HG03432 (cell line): Measurements from ENCODE around the gene PLAAT4.

Experiments used
- ATAC-seq: cut with Tn5 transposase; IDR thresholded peaks from one replicate; pipeline ENCODE4 v1.9.1; 2021; ENCODE audit warnings: mild to moderate bottlenecking, moderate library complexity; ENCODE audit not compliant: unreplicated experiment

PLAAT4 gene, protein sequence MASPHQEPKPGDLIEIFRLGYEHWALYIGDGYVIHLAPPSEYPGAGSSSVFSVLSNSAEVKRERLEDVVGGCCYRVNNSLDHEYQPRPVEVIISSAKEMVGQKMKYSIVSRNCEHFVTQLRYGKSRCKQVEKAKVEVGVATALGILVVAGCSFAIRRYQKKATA

DNA sequence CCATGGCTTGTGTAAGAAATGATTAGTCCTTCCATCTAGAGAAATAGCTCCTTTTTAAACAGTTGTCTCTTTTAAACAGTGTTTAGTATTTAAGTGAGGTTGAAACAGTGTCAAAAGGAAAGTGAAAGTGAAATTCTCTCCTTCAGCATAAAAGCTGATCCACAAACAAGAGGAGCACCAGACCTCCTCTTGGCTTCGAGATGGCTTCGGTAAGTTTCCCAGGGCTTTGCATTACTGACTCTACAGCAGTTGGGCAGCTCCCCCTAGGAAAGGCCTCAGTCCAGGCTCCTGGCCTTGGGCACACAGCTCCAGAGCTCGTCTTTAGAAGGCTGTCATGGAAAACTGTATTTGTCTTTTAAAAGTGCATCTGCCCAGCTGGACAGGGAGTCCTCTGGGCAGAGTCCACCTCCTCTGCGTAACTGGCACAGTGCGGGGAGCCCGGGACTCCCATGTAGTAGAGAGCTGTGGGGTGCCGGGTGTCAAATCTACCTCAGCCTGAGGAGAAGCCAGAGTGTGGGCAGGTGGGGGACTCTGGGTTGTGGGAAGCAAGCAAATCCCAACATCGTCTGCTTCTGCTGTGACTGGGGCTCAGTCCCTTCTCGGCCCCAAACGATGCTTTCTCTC, at the start of gene PLAAT4:
TSS of gene PLAAT4 (plus strand) at position 140 of the 624 bp plus-strand sequence. CDS start at position 201, 61 bp downstream.
- ATAC-seq = no peak

DNA sequence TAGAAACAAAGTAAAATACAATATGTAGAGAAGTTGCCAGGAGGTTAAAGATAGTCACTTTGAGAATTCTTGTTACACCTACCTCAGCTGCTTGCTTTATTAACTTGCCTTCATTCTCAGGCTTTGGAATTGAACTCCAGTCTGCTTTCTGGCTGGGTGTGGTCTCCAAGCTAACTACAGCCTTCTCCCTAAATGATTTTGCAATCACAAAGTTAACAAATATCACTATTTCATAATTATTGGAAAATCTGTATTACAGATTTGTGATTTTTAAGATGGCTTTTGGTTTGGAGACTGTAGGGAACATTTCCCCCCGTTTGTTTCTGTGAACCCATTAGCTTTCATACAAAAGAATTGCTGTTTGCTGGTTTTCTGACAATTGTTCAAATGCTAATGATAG, 47.8 kb upstream of the PLAAT4 start:
- no peak for ATAC-seq

DNA sequence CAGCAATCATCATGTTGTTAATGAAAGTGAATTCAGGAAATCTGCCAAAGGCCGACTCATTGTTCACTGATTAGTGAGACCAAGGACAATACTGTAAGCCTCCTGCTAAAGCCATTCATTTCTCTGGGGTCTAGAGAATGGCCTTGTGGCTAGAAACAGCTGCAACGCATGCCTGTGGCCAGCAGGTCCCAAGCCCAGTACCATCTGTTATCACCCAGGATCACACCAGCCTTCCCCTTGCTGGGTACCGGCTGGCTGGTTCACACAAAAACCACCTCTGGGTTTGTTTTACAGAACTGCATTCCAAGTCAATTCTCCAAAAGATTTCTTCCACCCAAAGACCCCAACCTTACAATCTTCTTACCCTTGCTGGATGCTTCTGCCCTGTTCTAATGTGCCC, 46.7 kb upstream of the PLAAT4 start:
- no peak for ATAC-seq

DNA sequence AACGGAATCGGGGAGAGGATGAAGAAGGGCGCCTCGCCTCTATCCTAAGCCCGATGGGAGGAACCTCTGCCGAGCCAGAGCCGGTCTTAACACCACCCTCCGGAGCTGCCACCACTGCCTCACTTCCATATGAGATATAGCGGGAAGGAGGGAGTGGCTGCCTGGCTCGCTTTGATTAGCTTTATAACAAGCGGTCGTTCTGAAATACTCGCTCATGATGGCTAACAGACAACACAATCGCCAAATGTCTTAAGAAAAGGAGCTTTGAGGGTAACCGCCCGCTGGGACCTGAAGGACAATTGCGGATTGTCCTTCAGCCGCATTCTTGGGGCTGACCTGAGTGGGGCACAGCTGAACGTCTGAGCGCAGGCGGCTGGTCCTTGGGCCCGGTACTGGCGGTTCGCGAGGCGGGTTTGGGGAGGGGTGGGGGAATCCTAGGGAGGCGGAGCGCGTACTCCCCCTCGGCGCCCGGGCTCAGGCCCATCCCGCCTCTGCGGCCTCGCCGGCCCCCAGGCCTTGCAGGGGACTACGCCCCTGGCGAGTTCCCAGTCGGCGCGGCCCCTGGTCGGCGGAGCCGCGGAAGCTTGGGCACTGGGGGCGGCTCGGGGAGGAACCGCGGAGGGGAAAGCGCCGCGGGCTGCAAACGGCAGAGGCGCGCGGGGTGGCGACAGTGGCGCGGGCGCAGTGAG, 45.9 kb upstream of the PLAAT4 start, which contains the start of gene PLAAT5:
TSS of gene PLAAT5 (minus strand) at position 617 of the 689 bp plus-strand sequence. CDS start at position 484, 133 bp downstream.
- ATAC-seq = no peak

DNA sequence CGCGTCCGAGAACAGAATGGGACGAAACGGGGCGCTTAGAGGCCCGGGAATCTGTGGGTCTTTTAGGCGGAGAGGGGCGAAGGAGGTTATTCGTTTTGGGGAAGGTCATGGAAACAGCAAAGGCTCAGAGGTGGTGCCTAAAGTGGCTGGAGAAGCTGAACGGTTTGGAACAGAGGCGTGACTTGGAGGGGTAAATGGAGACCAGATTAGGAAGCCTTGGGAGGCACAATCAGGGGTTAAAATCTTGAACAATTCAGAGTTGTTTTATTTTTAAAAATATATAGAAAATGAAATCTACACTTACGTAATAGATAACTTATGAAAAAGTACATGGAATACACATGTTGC, 45.4 kb upstream of the PLAAT4 start:
- no peak for ATAC-seq

DNA sequence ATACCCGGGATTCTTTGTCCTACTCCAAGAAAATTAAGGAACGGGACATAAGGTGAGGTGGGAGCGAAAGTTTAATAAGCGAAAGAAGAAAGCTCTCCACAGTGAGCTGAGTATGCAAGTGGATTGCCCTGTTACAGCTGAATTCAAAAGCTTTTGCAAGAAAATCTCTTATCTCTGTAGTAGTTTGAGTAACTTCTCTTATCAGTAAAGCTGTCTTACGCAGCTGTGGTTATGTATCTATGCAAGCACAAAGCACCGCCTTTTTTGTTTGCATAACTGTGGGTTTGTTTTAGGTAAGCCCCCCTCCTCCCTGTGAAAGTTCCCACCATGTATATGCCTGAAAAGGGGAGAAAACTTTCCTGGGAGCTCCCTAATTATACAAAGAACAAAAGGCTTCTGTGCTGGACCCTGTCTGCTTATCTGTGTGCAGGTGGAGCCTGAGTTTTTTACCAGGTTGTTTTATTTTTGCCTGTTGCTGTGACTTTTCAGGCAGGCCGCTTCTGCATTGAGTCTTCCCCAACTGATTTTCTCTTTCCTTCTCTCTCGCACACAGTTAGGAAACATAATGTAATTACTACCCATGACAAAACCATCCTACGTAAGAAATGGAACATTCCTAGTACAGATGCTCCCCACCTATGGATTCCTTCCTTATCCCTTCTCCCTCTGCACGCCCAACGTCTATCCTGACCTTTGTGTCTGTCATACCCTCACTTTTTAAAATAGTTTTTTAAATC, 44.8 kb upstream of the PLAAT4 start:
- ATAC-seq = no peak

DNA sequence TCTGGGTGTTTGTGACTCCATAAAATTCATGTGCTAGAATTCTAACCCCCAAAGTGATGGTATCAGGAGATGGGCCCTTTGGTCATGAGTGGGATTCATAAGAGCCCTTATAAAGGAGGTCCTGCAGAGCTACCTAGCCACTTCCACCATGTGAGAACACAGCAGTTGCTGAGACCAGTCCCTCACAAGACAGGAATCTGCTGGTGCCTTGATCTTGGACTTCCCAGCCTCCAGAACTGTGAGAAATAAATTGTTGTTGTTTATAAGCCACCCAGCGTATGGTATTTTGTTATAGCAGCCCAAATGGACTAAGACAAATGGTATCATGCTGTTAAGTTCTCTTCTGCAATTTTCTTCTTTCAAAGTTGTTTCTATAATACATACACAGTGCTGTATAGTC, 44.2 kb upstream of the PLAAT4 start:
- ATAC-seq = no peak

DNA sequence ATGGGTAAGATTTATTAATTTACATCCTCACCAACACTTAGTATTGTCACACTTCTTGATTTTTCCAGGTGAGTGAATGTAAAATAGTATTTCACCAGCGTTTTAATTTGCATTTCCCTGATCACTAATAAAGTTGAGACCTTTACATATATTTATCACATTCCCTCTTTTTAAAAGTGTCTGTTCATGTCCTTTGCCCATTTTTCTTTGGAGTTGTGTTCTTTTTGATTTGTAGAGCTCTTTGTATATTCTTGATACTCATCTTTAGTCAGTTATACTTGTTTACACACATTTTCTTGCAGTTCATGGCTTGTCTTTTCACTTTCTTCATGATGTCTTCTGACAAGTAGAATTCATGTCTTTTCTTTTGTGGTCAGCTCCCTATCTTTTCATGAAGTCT, 43.5 kb upstream of the PLAAT4 start:
- ATAC-seq = no peak

DNA sequence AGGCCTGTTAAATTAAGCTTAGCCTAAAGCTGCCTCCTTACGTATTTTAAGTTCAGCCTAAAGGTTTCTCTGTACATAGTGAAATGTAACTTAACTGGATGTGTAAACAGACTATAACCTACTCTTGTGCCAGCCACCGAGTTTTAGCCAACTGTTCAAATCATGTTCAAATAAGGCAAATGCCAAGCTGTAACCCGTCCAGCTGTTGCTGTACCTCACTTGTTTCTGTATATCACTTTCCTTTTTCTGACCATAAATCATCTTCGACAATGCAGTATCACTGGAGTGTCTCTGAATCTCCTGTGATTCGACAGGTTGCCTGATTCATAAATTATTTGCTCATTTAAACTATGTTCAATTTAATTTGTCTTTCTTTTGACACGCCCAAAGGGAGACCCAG, 41.6 kb upstream of the PLAAT4 start:
- ATAC-seq = no peak

DNA sequence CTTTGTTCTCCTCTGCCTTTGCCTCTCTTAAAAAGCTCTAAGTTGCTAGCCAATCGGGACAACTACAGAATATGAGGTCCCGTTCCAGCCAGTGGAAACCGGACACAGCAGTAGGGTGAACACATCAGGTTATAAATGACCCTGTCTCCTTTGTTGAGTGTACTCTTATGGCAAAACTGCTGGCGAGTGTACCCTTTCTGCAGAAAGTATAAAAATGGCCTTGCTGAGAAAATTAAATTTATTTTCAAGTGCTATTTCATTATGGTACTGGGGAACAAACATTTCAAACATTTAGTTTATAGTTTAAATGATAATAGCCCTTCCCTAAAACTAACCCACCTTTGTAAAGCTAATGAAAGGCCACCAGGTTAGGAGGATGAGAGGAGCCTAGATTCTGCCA, 36.7 kb upstream of the PLAAT4 start:
- no peak for ATAC-seq

DNA sequence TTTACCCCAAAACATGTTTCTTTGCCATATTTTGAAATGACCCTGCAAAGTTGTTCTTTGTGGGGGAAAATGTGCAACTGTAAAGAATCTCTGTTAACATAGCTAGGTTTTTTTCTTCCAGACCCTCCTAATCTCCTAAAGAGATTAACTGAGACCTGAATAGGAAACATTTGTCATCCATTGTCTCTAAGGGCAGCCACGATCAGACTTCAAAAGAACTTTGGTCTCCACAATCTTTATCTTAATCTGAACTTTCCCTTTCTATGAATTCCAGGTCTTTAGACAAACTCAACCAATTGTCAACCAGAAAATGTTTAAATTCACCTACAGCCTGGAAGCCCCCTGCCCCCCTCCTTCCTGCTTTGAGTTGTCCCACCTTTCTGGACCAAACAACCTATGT, 35.4 kb upstream of the PLAAT4 start:
- no peak for ATAC-seq

DNA sequence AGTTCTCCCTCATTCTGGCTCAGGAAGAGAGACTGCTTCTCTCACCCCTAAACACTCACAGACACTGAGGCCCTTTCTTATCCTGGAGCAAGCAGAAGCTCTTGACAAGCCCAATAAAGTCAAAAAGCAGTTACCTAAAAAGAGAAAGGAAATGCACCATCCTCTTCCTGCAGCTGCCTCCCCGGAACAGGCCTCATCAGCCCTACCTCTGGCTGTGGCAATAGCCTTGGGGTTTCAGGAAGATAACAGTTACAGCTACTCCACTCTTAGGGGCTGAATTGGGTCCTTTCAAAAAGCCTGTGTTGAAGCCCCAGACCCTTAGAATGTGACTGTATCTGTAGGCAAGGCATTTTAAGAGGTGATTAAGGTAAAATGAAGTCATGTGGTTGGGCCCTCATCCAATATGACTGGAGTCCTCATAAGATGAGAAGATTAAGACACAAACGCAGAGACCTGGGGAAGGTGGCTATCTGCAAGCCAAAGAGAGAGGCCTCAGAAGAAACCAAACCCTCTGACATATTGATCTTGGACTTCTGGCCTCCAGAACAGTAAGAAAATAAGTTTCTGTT, 34.3 kb upstream of the PLAAT4 start:
- no peak for ATAC-seq

DNA sequence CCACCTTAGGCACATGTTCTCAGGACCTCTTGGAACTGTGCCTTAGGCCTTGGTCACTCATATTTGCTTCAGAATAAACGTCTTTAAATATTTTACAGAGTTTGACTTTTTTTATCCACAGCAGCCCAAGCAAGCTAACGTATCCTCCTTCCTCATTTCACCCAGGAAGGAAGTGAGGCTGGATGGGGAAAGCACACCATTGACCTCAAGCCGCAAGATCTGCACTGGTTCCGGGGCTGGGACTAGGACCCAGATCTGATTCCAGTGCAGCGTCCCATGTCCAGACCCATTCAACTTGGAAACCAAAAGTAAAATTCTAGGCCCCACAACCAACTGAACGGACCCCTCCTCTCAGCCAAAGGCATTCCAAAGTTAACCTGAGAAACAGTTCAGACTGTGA, 33.1 kb upstream of the PLAAT4 start:
- ATAC-seq = no peak

DNA sequence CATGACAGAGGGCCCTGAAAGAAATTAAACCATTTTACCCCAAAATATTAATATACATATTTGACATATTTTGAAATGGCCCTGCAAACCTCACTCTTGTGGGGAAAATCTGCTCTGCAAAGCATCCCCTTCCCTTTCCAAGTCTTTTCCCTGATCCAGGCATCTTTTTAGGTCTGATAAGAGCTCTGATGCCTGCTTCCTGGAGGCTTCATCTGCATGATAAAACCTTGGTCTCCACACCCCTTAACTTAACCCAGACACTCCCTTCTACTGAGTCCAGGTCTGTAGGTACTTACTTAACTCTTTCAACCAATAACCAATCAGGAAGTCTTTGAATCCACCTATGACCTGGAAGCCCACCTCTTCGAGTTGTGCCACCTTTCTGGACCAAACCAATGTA, 32.6 kb upstream of the PLAAT4 start:
- no peak for ATAC-seq

DNA sequence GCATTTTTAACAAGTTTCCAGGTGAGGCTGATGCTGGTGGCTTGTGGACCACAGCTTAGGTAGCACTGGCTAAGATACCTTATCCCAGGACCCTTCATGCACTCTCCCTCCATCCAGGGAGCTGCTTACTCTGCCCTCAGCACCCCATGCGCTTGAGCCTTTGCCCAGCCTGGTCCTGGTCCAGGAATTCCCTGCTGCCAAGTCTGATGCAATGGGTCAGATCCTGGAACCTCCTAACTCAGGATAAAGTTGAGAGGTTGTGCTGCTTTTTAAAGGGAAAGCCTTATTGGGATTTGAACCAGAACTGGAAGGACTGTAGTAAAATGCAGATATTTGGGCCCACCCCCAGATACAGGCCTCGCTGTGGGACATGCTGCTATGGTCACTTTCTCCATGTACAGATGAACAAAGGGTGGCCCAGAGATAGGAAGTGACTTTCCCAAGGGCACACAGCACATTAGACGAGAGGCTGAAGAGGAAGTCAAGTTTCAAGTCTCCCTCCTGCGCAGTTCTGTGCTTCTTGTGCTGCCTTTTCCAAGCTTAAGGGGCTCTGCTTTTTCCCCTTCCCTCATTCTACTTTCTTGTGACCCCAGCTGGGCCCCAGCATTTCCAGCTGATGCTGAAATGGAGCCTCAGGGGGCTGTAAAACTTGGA, 31.5 kb upstream of the PLAAT4 start:
- ATAC-seq = no peak

DNA sequence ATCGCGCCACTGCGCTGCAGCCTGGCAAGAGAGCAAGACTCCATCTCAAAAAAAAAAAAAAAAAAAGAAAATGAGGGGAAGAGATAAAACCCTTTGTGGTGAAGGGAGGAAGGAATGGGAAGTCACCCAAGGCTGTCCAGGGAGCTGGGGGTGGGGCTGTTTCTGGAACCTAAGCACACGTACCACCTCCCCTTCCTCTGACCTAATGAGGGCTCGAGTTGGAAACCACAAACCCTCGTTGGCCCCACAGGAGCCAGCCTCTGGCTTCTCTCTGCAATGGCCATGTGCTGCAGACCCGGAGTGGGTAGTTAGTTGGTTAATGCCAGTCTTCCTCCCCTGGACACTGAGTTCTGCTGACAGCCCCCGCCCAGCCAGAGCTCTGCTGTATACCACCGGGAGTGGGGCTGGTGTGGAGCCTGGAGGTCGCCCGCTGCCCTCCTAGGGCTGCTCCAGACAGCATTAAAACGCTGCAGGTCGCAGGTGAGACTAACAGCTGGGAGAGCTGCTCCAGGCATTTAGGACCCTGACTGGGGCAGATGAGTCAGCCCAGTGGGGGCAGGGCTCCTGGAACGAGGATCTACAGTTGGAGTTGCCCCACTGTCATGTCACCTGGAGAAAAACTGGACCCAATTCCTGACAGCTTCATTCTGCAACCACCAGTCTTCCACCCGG, 30.6 kb upstream of the PLAAT4 start, which contains the start of gene LGALS12:
TSS of gene LGALS12 (plus strand) at position 228 of the 672 bp plus-strand sequence. CDS start at position 603, 375 bp downstream.
- ATAC-seq = no peak

DNA sequence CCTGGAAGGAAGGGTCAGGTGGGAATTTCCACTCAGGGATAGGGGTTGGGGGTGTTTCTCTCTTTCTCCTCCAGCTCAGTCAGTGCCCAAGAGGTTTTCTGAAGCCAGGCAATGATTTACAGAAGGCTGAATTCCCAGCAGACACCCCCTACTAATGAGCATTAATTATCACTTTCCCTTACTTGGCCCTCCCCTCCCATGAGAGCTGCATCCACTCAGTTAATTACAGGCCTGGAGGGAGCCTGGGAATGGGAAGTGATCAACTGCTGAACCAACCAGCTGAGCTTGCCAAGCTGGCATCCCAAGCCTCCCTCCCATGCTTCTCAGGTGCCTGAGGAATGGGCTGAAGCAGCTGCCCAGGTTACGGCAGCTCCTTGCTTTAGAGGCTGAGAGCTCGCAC, 29.7 kb upstream of the PLAAT4 start:
- no peak for ATAC-seq

DNA sequence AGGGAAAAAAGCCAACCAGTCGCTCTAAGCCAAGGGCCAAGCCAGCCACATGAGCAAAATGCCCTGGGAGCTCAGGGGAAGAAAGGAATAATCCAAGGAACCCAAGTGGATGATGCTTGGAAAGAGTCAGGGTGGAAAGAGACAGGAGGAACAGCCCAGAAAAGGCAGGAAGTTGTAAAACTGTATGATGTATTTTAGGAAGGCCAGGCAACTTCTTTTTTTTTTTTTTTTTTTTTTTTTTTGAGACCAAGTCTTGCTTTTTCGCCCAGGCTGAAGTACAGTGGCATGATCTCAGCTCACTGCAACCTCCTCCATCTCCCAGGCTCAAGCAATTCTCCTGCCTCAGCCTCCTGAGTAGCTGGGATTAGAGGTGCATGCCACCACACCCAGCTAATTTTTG, 29.1 kb upstream of the PLAAT4 start:
- ATAC-seq = no peak

DNA sequence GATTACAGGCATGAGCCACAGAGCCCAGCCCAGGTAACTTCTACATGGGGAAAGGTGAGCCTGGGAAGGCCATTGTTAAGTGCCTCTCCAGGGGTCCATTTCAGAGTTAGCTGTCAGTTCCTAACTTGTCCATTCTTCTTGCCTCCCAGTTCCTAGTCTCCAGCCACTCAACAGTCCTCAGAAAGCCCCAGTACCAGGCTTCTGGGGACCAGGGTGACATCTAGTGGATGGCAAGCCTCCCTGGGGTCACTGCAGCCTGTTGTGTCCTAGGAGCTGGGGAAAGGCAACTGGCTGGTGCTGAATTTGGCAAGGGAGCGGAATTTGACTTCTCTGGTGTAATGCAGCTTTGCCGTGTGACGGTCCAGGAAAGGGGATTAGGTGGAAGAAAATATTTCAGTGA, 28.6 kb upstream of the PLAAT4 start:
- no peak for ATAC-seq

DNA sequence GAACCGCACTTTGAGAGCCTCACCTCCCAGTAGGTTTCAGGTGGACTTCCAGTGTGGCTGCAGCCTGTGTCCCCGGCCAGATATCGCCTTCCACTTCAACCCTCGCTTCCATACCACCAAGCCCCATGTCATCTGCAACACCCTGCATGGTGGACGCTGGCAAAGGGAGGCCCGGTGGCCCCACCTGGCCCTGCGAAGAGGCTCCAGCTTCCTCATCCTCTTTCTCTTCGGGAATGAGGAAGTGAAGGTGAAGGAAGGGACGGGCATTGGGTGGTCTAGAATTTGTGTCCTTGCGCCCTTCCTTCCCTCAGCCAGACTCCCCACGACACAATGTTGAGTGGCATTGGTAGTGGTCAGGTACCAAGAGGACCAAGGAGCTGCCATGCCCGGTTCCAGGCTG, 27.9 kb upstream of the PLAAT4 start:
- ATAC-seq = no peak
